H9 (cell line): ENCODE data around the gene DEDD2. TPM values are rescaled to one million over a fixed set of nuclear protein-coding genes. Genes with fewer than 3 reads are reported as not detected.
A peak's percentile ranks its signal among the peaks of the same experiment; 100 is the strongest.

Source experiments
- DNase-seq: peaks from one replicate; pipeline ENCODE4 v3.0.0-alpha.2; 2017
- H2AFZ ChIP-seq: one replicate; pipeline ENCODE4 v1.6.1; 2013; ENCODE audit warnings: mild to moderate bottlenecking, low read length, control low read depth, moderate library complexity
- H2AK5ac ChIP-seq: 2 replicates; pipeline ENCODE4 v1.6.1; 2013; ENCODE audit warnings: low read length, control low read depth, mixed read lengths; ENCODE audit not compliant: insufficient read length
- H2BK120ac ChIP-seq: one replicate; pipeline ENCODE4 v1.6.1; 2013; ENCODE audit warnings: low read depth, mild to moderate bottlenecking, low read length, control low read depth, inconsistent platforms; ENCODE audit not compliant: poor library complexity, severe bottlenecking
- H2BK12ac ChIP-seq: 2 replicates; pipeline ENCODE4 v1.6.1; 2013; ENCODE audit warnings: low read length, control low read depth, mixed read lengths, low read depth; ENCODE audit not compliant: insufficient read length
- H2BK15ac ChIP-seq: 2 replicates; pipeline ENCODE4 v1.6.1; 2013; ENCODE audit warnings: low read depth, low read length, control low read depth
- H2BK20ac ChIP-seq: one replicate; pipeline ENCODE4 v1.6.1; 2013; ENCODE audit warnings: low read depth, mild to moderate bottlenecking, low read length, control low read depth, inconsistent platforms; ENCODE audit not compliant: poor library complexity, severe bottlenecking
- H2BK5ac ChIP-seq: 2 replicates; pipeline ENCODE4 v1.6.1; 2013; ENCODE audit warnings: low read length, control low read depth, mixed read lengths; ENCODE audit not compliant: insufficient read length
- H3K14ac ChIP-seq: 2 replicates; pipeline ENCODE4 v1.6.1; 2013; ENCODE audit warnings: low read length, control low read depth; ENCODE audit not compliant: insufficient read depth
- H3K18ac ChIP-seq: 2 replicates; pipeline ENCODE4 v1.6.1; 2013; ENCODE audit warnings: low read depth, mild to moderate bottlenecking, mixed read lengths, low read length, control low read depth; ENCODE audit not compliant: insufficient read length
- H3K23ac ChIP-seq: 2 replicates; pipeline ENCODE4 v1.6.1; 2013; ENCODE audit warnings: low read length, control low read depth, mixed read lengths, low read depth; ENCODE audit not compliant: insufficient read length
- H3K23me2 ChIP-seq: 2 replicates; pipeline ENCODE4 v1.6.1; 2013; ENCODE audit warnings: low read depth, mild to moderate bottlenecking, mixed read lengths, low read length, control low read depth; ENCODE audit not compliant: insufficient read length, poor library complexity, severe bottlenecking
- H3K27ac ChIP-seq: 2 replicates; pipeline ENCODE4 v1.5.1; 2013; ENCODE audit warnings: low read length, control low read depth, mixed read lengths, low read depth; ENCODE audit not compliant: insufficient read length
- H3K27me3 ChIP-seq: 2 replicates; pipeline ENCODE4 v1.6.1; 2013; ENCODE audit warnings: low read length, control low read depth, inconsistent platforms; ENCODE audit not compliant: insufficient read depth
- H3K4ac ChIP-seq: 2 replicates; pipeline ENCODE4 v1.6.1; 2013; ENCODE audit warnings: low read depth, mild to moderate bottlenecking, control low read depth, inconsistent platforms, low read length, moderate library complexity
- H3K4me1 ChIP-seq: 2 replicates; pipeline ENCODE4 v1.6.1; 2013; ENCODE audit warnings: low read length, control low read depth, inconsistent platforms; ENCODE audit not compliant: insufficient read depth
- H3K4me2 ChIP-seq: 2 replicates; pipeline ENCODE4 v1.6.1; 2013; ENCODE audit warnings: low read length, control low read depth, mixed read lengths; ENCODE audit not compliant: insufficient read length, insufficient read depth
- H3K56ac ChIP-seq: 2 replicates; pipeline ENCODE4 v1.6.1; 2013; ENCODE audit warnings: low read depth, mild to moderate bottlenecking, mixed read lengths, low read length, control low read depth; ENCODE audit not compliant: insufficient read length
- H3K79me1 ChIP-seq: 2 replicates; pipeline ENCODE4 v1.6.1; 2013; ENCODE audit warnings: low read depth, mild to moderate bottlenecking, moderate library complexity, low read length, control low read depth, inconsistent platforms; ENCODE audit not compliant: insufficient read depth, poor library complexity, severe bottlenecking
- H3K79me2 ChIP-seq: 2 replicates; pipeline ENCODE4 v1.6.1; 2013; ENCODE audit warnings: low read length, control low read depth, inconsistent platforms; ENCODE audit not compliant: insufficient read depth
- H3K9ac ChIP-seq: 2 replicates; pipeline ENCODE4 v1.6.1; 2013; ENCODE audit warnings: low read length, control low read depth, mixed read lengths; ENCODE audit not compliant: insufficient read length; ENCODE audit errors: extremely low read depth
- H3K9me3 ChIP-seq: one replicate; pipeline ENCODE4 v1.6.1; 2013; ENCODE audit warnings: low read depth, low read length, inconsistent platforms; ENCODE audit not compliant: control insufficient read depth
- H3T11ph ChIP-seq: one replicate; pipeline ENCODE4 v1.6.1; 2013; ENCODE audit warnings: mild to moderate bottlenecking, low read length, control low read depth, inconsistent platforms
- H4K20me1 ChIP-seq: one replicate; pipeline ENCODE4 v1.6.1; 2013; ENCODE audit not compliant: control insufficient read depth, insufficient read length, insufficient read depth
- H4K5ac ChIP-seq: 2 replicates; pipeline ENCODE4 v1.6.1; 2013; ENCODE audit warnings: low read depth, mild to moderate bottlenecking, mixed read lengths, low read length, control low read depth; ENCODE audit not compliant: insufficient read length
- H4K8ac ChIP-seq: replicated peaks from 2 replicates; pipeline ENCODE4 v1.6.1; 2013; ENCODE audit warnings: low read length, control low read depth, mixed read lengths, low read depth; ENCODE audit not compliant: insufficient read length
- H4K91ac ChIP-seq: 2 replicates; pipeline ENCODE4 v1.6.1; 2013; ENCODE audit warnings: low read depth, mild to moderate bottlenecking, moderate library complexity, mixed read lengths, low read length, control low read depth; ENCODE audit not compliant: insufficient read length
- H3K27ac Mint-ChIP-seq, 3 experiments: 2 replicates in 2 of 3; 3 replicates in 1 of 3; pipeline ENCODE4 v1.8.0; 2020 to 2021; ENCODE audit warnings: mixed read lengths in 3 of 3, mild to moderate bottlenecking in 1 of 3, moderate library complexity in 1 of 3
- H3K27me3 Mint-ChIP-seq: 2 replicates; pipeline ENCODE4 v1.8.0; 2021; ENCODE audit warnings: low read depth, mild to moderate bottlenecking, moderate library complexity, mixed read lengths
- H3K36me3 Mint-ChIP-seq, 3 experiments: 2 replicates in 2 of 3; 3 replicates in 1 of 3; pipeline ENCODE4 v1.8.0; 2020 to 2021; ENCODE audit warnings: low read depth in 3 of 3, mixed read lengths in 3 of 3; ENCODE audit not compliant: insufficient read depth in 1 of 3
- H3K4me1 Mint-ChIP-seq, 2 experiments: 2 replicates each; pipeline ENCODE4 v1.8.0; 2020; ENCODE audit warnings: mixed read lengths in 2 of 2
- H3K4me3 Mint-ChIP-seq, 2 experiments: 2 replicates in 1 of 2; 3 replicates in 1 of 2; pipeline ENCODE4 v1.8.0; 2020 to 2021; ENCODE audit warnings: mild to moderate bottlenecking in 2 of 2, mixed read lengths in 2 of 2, moderate library complexity in 1 of 2
- H3K9me3 Mint-ChIP-seq, 2 experiments: 2 replicates in 1 of 2; 3 replicates in 1 of 2; pipeline ENCODE4 v1.8.0; 2020; ENCODE audit warnings: mild to moderate bottlenecking in 2 of 2, mixed read lengths in 2 of 2, moderate library complexity in 1 of 2
- CTCF ChIP-seq: fragments of 200-600 bp; sonication (generic); conservative IDR thresholded peaks from 3 replicates; pipeline ENCODE4 v1.8.0; 2021; ENCODE audit warnings: antibody characterized with exemption, mild to moderate bottlenecking
- WGBS: extraction: QIAGEN DNeasy Blood & Tissue Kit; methylation state at CpG from one replicate; pipeline ENCODE4 v1.1.7; 2013; ENCODE audit warnings: missing lambda C conversion rate, low lambda C conversion rate, mixed read lengths; ENCODE audit not compliant: insufficient read length; ENCODE audit errors: extremely low coverage; 5-methylcytosine and 5-hydroxymethylcytosine counted together
- total RNA-seq: library from RNA; stranded (reverse); gene quantifications from 2 replicates; pipeline ENCODE4 v1.2.1, GENCODE V29; 2021

The DEDD2 gene
- total RNA-seq, 1 experiment from 2014 or later: 32.3 TPM

GRCh38 chr19:42253245-42254088 lies 36.0 kb upstream of the DEDD2 start:
- no peak overlapping the region for H2BK15ac ChIP-seq
- H4K5ac ChIP-seq: no peak overlapping the region
- no peak overlapping the region for H3K56ac ChIP-seq
- Mint-ChIP-seq H3K36me3 (peaks cover 5 to 22% (median 18%) of the 10 kb centered on the region in 3 experiments; a peak in 6 of 7 replicates), H3K4me3 (peak overlapping the region; percentile 87 to 92), H3K27me3 (peaks cover 19% of the 10 kb centered on the region), H3K4me1 (peaks cover 22 to 40% of the 10 kb centered on the region in 2 experiments), H3K27ac (peak overlapping the region; percentile 80 to 98 (median 94)), H3K9me3 (no peaks in the 10 kb centered on the region)
- no peak overlapping the region for H2AK5ac ChIP-seq
- H3K4ac ChIP-seq: no peak overlapping the region
- H2BK12ac ChIP-seq: no peak overlapping the region
- peaks cover 14% of the 10 kb centered on the region for H3K23me2 ChIP-seq
- no peak overlapping the region for H3T11ph ChIP-seq
- DNase-seq: peak; percentile 75
- no peaks in the 10 kb centered on the region for H4K20me1 ChIP-seq
- H2BK20ac ChIP-seq: no peak overlapping the region
- no peak overlapping the region for H4K8ac ChIP-seq
- H3K4me1 ChIP-seq: peaks cover 6% of the 10 kb centered on the region; the same call in 1 of the 2 replicates
- H2BK120ac ChIP-seq: no peak overlapping the region
- no peak overlapping the region for H2BK5ac ChIP-seq
- H3K27me3 ChIP-seq: no peaks in the 10 kb centered on the region
- no CpG with 5 or more reads among the region's 71 CpGs for WGBS
- H3K23ac ChIP-seq: no peak overlapping the region
- no peak overlapping the region for H2AFZ ChIP-seq
- H3K79me2 ChIP-seq: peaks cover 5% of the 10 kb centered on the region; the same call in 1 of the 2 replicates
- H3K18ac ChIP-seq: peak overlapping the region; percentile 73
- no peak overlapping the region for H3K9ac ChIP-seq
- H3K4me2 ChIP-seq: peak overlapping the region; percentile 54
- no peaks in the 10 kb centered on the region for H3K79me1 ChIP-seq
- TF ChIP-seq CTCF: no peak
- no peak overlapping the region for H4K91ac ChIP-seq
- H3K14ac ChIP-seq: peak overlapping the region; percentile 84; the same call in 1 of the 2 replicates
- H3K9me3 ChIP-seq: no peaks in the 10 kb centered on the region
- no peak overlapping the region for H3K27ac ChIP-seq
